ENCODE measurements around the gene SHKBP1. TPM values are rescaled to one million over a fixed set of nuclear protein-coding genes. Genes with fewer than 3 reads are reported as not detected.
A peak's percentile ranks its signal among the peaks of the same experiment; 100 is the strongest.

Gene SHKBP1
- total and polyA plus RNA-seq, 9 of the 15 experiments (the other 6 are each of a cell fraction or from before 2014, with no cell fraction given), result 1.2 to 58.1 (median 22.3) TPM

DNA sequence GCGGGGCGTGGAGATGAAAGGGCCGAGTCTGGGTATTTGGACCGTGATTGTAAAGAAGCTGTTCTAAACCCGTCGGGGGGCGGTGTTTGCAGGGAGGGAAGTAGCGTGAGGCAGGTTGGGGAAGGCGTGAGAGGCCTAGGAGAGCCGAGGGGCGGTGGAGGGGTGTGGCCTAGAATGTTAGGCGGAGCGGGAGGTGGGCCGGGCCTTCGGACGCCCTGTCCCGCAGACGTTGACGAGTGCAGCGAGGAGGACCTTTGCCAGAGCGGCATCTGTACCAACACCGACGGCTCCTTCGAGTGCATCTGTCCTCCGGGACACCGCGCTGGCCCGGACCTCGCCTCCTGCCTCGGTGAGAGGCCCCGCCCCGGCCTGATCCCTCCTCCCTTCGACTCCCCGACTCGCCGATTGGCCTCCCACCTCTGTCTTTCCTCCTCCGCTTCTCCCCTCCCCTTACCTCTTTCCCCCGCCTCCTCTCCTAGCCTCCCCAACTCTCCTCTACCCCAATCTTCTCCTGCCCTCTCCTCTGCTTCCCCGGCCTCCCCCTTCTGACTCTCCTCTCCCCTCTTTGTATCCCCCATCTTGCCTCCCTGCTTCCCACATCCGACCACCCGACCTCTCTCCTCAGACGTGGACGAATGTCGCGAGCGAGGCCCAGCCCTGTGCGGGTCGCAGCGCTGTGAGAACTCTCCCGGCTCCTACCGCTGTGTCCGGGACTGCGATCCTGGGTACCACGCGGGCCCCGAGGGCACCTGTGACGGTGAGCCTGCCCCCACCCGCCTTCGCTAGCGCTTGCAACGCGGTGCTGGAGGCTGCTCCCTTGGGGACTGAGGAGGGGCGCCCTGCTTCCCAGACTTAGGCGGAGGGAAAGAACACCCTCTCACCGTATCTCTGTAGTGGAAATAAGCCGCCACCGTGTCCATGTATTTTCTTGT lies 37.3 kb downstream of the SHKBP1 start (continued):
- TF ChIP-seq, protein P1, sequence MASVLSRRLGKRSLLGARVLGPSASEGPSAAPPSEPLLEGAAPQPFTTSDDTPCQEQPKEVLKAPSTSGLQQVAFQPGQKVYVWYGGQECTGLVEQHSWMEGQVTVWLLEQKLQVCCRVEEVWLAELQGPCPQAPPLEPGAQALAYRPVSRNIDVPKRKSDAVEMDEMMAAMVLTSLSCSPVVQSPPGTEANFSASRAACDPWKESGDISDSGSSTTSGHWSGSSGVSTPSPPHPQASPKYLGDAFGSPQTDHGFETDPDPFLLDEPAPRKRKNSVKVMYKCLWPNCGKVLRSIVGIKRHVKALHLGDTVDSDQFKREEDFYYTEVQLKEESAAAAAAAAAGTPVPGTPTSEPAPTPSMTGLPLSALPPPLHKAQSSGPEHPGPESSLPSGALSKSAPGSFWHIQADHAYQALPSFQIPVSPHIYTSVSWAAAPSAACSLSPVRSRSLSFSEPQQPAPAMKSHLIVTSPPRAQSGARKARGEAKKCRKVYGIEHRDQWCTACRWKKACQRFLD (CRISPR knock-in tag; IDR thresholded peaks at IDR 0.05), result 0 out of 2 replicates have a peak, but pooled peaks have one; percentile 15
- TF ChIP-seq U2AF2 (optimal IDR thresholded peaks at IDR 0.05; ENCODE audit: low read depth, low read length), result no peak
- peak in 1 of 2 experiments; percentile 6; a peak in 1 of 4 replicates for TF ChIP-seq ARNT (IDR thresholded peaks at IDR 0.05)
- TF ChIP-seq ETV6 (IDR thresholded peaks at IDR 0.05; ENCODE audit: borderline replicate concordance in 1 of 2, low read depth in 2 of 2, low read length in 1 of 2), result no peak
- TF ChIP-seq ETV6 (CRISPR knock-in tag; IDR thresholded peaks at IDR 0.05; ENCODE audit: borderline replicate concordance), result no peak
- no peak for TF ChIP-seq HIVEP1 (CRISPR knock-in tag; IDR thresholded peaks at IDR 0.05)
- TF ChIP-seq SP2 (IDR thresholded peaks at IDR 0.05; ENCODE audit: extremely low read depth, low read depth, low read length, poor library complexity, severe bottlenecking), result no peak
- TF ChIP-seq DIDO1 (tag; IDR thresholded peaks at IDR 0.05; ENCODE audit: low read depth), result peak; percentile 18; the same call in 1 of the 2 replicates
- TF ChIP-seq, protein P2, sequence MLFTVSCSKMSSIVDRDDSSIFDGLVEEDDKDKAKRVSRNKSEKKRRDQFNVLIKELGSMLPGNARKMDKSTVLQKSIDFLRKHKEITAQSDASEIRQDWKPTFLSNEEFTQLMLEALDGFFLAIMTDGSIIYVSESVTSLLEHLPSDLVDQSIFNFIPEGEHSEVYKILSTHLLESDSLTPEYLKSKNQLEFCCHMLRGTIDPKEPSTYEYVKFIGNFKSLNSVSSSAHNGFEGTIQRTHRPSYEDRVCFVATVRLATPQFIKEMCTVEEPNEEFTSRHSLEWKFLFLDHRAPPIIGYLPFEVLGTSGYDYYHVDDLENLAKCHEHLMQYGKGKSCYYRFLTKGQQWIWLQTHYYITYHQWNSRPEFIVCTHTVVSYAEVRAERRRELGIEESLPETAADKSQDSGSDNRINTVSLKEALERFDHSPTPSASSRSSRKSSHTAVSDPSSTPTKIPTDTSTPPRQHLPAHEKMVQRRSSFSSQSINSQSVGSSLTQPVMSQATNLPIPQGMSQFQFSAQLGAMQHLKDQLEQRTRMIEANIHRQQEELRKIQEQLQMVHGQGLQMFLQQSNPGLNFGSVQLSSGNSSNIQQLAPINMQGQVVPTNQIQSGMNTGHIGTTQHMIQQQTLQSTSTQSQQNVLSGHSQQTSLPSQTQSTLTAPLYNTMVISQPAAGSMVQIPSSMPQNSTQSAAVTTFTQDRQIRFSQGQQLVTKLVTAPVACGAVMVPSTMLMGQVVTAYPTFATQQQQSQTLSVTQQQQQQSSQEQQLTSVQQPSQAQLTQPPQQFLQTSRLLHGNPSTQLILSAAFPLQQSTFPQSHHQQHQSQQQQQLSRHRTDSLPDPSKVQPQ (CRISPR knock-in tag; IDR thresholded peaks at IDR 0.05; ENCODE audit: borderline replicate concordance), result no peak
- TF ChIP-seq, protein P3, sequence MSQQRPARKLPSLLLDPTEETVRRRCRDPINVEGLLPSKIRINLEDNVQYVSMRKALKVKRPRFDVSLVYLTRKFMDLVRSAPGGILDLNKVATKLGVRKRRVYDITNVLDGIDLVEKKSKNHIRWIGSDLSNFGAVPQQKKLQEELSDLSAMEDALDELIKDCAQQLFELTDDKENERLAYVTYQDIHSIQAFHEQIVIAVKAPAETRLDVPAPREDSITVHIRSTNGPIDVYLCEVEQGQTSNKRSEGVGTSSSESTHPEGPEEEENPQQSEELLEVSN (IDR thresholded peaks at IDR 0.05; ENCODE audit: borderline replicate concordance in 1 of 2, extremely low read depth in 1 of 2, insufficient read depth in 1 of 2, insufficient read length in 1 of 2, low read depth in 1 of 2, low read length in 1 of 2, poor library complexity in 1 of 2, severe bottlenecking in 1 of 2), result peak; percentile 66 to 71
- TF ChIP-seq, protein P4, sequence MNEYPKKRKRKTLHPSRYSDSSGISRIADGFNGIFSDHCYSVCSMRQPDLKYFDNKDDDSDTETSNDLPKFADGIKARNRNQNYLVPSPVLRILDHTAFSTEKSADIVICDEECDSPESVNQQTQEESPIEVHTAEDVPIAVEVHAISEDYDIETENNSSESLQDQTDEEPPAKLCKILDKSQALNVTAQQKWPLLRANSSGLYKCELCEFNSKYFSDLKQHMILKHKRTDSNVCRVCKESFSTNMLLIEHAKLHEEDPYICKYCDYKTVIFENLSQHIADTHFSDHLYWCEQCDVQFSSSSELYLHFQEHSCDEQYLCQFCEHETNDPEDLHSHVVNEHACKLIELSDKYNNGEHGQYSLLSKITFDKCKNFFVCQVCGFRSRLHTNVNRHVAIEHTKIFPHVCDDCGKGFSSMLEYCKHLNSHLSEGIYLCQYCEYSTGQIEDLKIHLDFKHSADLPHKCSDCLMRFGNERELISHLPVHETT (CRISPR knock-in tag; conservative IDR thresholded peaks at IDR 0.05 in 1 of 2, IDR thresholded peaks at IDR 0.05 in 1 of 2), result no peak; a peak in 1 of 4 replicates
- TF ChIP-seq, protein P5, sequence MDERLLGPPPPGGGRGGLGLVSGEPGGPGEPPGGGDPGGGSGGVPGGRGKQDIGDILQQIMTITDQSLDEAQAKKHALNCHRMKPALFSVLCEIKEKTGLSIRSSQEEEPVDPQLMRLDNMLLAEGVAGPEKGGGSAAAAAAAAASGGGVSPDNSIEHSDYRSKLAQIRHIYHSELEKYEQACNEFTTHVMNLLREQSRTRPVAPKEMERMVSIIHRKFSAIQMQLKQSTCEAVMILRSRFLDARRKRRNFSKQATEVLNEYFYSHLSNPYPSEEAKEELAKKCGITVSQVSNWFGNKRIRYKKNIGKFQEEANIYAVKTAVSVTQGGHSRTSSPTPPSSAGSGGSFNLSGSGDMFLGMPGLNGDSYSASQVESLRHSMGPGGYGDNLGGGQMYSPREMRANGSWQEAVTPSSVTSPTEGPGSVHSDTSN (CRISPR knock-in tag; IDR thresholded peaks at IDR 0.05; ENCODE audit: low read depth), result no peak
- TF ChIP-seq, protein P5 (tag; conservative IDR thresholded peaks at IDR 0.05; ENCODE audit: low read depth), result peak; percentile 68

Data from K562 (cell line).